Measurements from ENCODE around the gene RRM1.
"Not testable (repeated sequence)": the region's sequence is repeated elsewhere in the genome, so short reads cannot be mapped to it uniquely, and the experiment has no call there.

Gene RRM1

GRCh38 chr11:4076774-4077173, 17.8 kb upstream of the RRM1 start:
- DNase-seq (ENCODE audit: low read depth in 4 of 4, low spot score in 1 of 4), result no peak

- no peak for DNase-seq (ENCODE audit: low read depth in 4 of 4, low spot score in 1 of 4)
Observed at GRCh38 chr11:4083198-4083597, 11.4 kb upstream of the RRM1 start.

- DNase-seq (ENCODE audit: low read depth in 4 of 4, low spot score in 1 of 4), result no peak
Observed at GRCh38 chr11:4084406-4085125, 10.0 kb upstream of the RRM1 start.

- no peak for DNase-seq (ENCODE audit: low read depth in 4 of 4, low spot score in 1 of 4)
Observed at GRCh38 chr11:4085575-4085974, 9.0 kb upstream of the RRM1 start.

GRCh38 chr11:4086575-4087353, 7.8 kb upstream of the RRM1 start:
- no peak for DNase-seq (ENCODE audit: low read depth in 4 of 4, low spot score in 1 of 4)

GRCh38 chr11:4087551-4087950, 7.0 kb upstream of the RRM1 start:
- DNase-seq (ENCODE audit: low read depth in 4 of 4, low spot score in 1 of 4), result no peak

GRCh38 chr11:4090258-4090657, 4.3 kb upstream of the RRM1 start:
- no peak for DNase-seq (ENCODE audit: low read depth in 4 of 4, low spot score in 1 of 4)

GRCh38 chr11:4092026-4092425, 2.6 kb upstream of the RRM1 start:
- no peak for DNase-seq (ENCODE audit: low read depth in 4 of 4, low spot score in 1 of 4)

GRCh38 chr11:4093519-4094347, 866 bp upstream of the RRM1 start:
- no peak for DNase-seq (ENCODE audit: low read depth in 4 of 4, low spot score in 1 of 4)

GRCh38 chr11:4095509-4096230, 1.1 kb downstream of the RRM1 start:
- DNase-seq (ENCODE audit: low read depth in 4 of 4, low spot score in 1 of 4), result no peak

- DNase-seq (ENCODE audit: low read depth in 4 of 4, low spot score in 1 of 4), result no peak
Observed at GRCh38 chr11:4098026-4098621, 3.5 kb downstream of the RRM1 start.

GRCh38 chr11:4102711-4103110, 8.1 kb downstream of the RRM1 start:
- DNase-seq (ENCODE audit: low read depth in 4 of 4, low spot score in 1 of 4), result no peak

- no peak for DNase-seq (ENCODE audit: low read depth in 4 of 4, low spot score in 1 of 4)
Observed at GRCh38 chr11:4103269-4103668, 8.7 kb downstream of the RRM1 start.

- DNase-seq (ENCODE audit: low read depth in 4 of 4, low spot score in 1 of 4), result no peak
Observed at GRCh38 chr11:4105916-4106315, 11.3 kb downstream of the RRM1 start.

GRCh38 chr11:4111834-4112233, 17.2 kb downstream of the RRM1 start:
- DNase-seq (ENCODE audit: low read depth in 4 of 4, low spot score in 1 of 4), result no peak

GRCh38 chr11:4115128-4115527, 20.5 kb downstream of the RRM1 start:
- DNase-seq (ENCODE audit: low read depth in 4 of 4, low spot score in 1 of 4), result no peak

- no peak for DNase-seq (ENCODE audit: low read depth in 4 of 4, low spot score in 1 of 4)
Observed at GRCh38 chr11:4118107-4118506, 23.5 kb downstream of the RRM1 start.

- no peak for DNase-seq (ENCODE audit: low read depth in 4 of 4, low spot score in 1 of 4)
Observed at GRCh38 chr11:4123218-4123617, 28.6 kb downstream of the RRM1 start.

- no peak for DNase-seq (ENCODE audit: low read depth in 4 of 4, low spot score in 1 of 4)
Observed at GRCh38 chr11:4125141-4125540, 30.5 kb downstream of the RRM1 start.

- no peak for DNase-seq (ENCODE audit: low read depth in 4 of 4, low spot score in 1 of 4)
Observed at GRCh38 chr11:4127357-4127756, 32.8 kb downstream of the RRM1 start.

GRCh38 chr11:4130219-4130618, 35.6 kb downstream of the RRM1 start:
- DNase-seq (ENCODE audit: low read depth in 4 of 4, low spot score in 1 of 4), result not testable (repeated sequence)
